Stimulated activated CD8-positive, alpha-beta memory T cell treated with anti-CD3 and anti-CD28 coated beads, Interleukin-15, amount 100 ng/mL, for 48 hours (primary cell): ENCODE measurements around the gene RBFOX1.
"Not testable (repeated sequence)": the region's sequence is repeated elsewhere in the genome, so short reads cannot be mapped to it uniquely, and the experiment has no call there.

Experiments
- DNase-seq, 2 donors: peaks; one replicate each; pipeline ENCODE4 v3.0.0-alpha.2; 2020; ENCODE audit warnings: low read depth in 2 of 2

RBFOX1 gene

GRCh38 chr16:7470344-7470743 is 137.7 kb downstream of the RBFOX1 start:
- DNase-seq = no peak

DNA sequence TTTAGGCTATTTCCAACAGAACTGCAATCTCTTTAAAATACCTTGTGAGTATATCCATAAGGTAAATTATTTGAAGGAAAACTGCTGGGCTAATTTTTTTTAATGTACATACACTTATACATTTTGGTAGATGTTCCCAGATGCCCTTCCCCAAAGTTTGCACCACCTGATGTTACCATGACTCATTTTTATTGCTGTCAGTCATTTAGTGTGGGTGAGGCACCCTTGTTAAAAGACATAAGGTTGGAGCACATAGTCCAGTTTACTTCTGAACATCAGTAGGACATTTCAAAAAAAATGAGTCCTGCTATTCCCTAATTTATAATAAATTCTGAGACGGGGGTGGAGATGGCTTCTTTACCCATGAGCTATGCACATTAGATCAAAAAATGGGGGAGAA is 138.6 kb downstream of the RBFOX1 start:
- DNase-seq = no peak

- DNase-seq = no peak
These were observed 149.4 kb downstream of the RBFOX1 start for GRCh38 chr16:7482032-7482431.

DNA sequence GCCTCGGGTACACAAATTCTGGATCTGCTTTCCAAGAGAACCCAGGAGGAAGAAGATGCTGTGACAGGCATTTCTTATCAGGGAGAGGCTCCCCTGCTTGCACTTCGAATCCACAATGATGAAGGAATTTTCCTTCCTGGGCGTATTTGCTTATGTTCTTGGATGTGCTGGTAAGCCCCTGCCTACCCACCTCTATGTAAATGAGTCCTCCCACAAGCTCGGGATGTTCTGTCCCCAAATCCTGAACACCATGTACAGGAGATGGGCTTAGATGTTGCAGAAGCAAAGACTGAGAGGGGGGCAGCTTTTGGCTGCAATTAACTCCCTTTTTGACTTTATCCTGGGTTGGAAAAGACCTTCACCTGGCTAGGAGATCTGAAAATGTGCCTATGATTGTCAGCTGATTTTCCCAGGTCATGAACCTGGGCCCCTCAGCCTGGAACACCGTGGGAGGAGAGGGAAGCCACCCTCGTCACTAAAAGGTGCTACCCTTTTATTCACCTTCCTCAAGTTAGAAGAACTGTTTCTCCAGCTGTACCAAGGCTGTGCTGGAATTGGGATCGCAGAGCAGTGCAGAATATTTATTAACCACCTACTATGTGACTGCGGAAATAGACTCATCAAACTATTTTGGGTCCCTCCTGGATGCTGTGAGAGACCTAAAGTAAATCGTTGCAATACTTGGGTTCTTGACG is 150.1 kb downstream of the RBFOX1 start:
- no peak for DNase-seq

DNA sequence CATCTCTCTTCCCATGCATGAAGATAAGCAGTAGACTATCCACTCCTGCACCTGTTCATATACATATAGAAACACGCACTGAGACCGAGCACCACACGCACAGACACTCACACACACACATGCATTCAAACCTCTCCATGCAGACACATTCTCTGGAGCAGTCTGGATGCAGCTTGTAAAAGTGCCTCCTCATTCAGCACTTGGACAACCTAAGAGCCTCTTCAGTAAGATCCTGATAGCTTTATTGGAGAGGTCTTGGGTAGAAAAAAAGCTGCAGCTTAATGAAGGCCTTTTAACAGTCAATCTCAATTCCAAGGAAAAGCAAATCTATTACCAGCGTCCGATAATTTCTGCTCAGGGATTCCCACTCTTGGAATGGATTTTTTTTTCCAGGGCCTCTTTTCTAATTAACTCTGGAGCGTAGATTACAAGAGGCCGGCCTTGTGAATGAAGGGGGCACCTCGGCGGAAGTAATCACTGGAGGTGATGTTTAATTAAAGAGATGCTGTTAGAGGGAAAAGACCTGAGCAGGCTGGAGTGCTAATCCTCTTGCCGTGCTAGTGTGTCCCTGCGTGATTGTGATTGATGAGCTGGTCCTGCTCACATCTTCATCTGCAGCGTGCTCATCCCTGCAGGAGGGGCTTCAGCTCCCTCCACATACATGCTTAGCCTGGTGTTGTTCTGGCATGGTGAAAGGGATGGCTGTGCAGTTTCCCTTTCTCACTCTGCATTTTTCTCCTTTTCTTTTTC is 155.1 kb downstream of the RBFOX1 start:
- no peak for DNase-seq

DNA sequence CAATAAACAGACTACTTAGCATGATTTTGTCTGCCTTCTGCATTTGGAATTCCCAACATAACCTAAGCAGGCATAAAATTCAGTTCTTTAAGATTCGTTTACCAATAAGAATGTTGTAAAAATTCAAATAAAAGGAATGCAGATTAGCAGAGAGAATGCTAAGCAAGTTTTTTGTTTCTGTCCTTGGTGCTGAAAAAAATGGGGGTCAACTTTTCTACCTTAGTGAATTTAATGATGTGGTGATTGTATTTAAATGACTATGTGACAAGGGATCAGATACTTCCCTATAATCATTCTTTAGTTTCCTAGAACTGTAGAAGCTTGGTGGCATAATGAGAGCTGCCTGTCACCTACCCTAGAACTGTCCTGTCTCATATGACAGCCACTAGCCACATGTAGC is 159.5 kb downstream of the RBFOX1 start:
- no peak for DNase-seq

DNA sequence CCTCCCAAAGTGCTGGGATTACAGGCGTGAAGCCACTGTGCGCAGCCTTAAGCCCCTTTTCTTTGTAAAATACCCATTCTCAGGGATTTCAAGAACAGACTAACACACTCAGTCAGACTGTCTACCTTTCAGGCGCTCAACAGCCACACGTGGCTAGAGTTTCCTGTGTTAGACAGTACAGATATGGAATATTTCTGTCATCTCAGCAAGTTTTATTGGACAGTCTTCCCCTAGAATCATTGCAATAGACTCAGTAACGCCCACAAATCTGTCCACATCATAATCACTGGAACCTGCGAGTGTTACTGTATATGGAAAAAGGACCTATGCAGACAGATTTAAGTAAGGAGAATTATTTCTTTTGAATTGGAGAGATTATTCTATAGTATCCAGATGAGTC is 160.5 kb downstream of the RBFOX1 start:
- no peak for DNase-seq

GRCh38 chr16:7497691-7498090 is 165.0 kb downstream of the RBFOX1 start:
- no peak for DNase-seq

DNA sequence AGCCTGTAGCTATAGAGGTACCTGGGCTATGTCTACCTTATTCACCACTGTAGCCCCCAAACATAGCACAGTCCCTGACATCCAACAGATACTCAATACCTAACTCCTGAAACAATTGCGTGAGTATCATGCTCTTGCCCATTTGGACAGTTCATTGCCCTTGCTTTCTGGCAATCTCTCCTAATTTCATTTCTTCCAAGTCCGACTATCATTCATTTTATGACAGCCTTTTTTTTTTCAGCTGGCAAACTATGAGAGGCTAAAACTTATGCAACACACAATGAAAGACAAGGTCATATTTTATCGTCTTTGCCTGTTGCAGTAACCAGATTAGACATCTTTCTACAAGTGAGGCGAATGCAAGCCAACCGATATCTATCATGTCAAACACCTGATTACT is 169.2 kb downstream of the RBFOX1 start:
- DNase-seq = no peak

GRCh38 chr16:7502591-7503157 is 170.0 kb downstream of the RBFOX1 start:
- DNase-seq = not testable (repeated sequence)

GRCh38 chr16:7503666-7504065 is 171.0 kb downstream of the RBFOX1 start:
- DNase-seq = no peak

- no peak for DNase-seq
These were observed 172.2 kb downstream of the RBFOX1 start for GRCh38 chr16:7504844-7505243.

DNA sequence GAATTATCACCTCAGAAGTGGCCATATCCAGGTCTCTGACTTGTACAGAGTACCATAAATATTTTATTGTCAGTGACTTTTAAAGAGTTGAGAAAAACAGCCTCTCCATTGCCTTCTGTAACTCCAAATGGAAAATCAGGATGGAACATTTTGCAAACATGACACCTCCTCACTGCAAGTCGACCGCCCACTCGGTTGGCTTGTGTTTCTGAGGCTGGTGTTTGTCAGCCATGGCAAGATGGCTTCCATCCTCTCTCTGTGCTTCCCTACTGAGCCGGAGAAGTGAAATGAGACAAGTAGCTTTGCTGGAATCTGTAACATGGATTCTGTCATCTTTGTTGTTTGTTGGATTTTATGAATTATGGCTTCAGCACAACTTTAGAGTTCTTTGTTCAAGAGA is 172.8 kb downstream of the RBFOX1 start:
- DNase-seq = no peak

DNA sequence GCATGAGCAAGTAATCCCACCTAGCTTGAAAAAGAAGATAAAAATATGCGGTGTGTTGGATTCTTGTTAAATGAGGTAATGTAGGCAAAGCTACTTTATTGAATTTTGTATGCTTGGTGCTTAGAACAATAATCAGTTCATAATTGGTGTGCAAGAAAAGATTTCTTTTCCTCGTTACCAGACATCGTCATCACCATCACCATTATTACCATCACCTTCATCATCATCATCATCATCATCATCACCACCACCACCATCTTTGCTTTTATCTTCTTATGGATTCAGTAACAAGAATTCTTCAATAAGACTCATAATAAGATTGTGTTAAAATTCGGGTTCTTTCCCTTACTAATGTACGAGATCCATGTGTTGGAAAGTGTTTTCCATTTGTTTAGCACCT is 173.7 kb downstream of the RBFOX1 start:
- DNase-seq = no peak

DNA sequence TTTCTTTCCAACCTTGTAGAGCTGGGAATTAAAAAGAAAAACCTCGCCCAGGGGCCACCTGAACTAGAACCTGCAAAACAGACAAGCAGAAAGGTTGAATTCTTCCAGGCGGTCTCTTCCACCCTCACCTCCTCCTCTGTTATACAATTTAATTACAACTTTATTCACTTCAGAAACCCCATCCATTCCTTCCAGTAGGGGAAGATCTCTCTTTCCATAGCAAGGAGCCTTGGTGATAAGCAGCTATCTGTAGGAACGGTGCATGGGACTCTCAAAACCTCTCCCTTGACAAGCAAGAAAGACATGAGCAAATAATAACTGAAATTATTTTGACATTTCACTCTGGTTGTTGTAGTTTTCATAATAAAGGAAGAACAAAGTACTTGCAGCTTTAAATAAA is 176.0 kb downstream of the RBFOX1 start:
- no peak for DNase-seq

DNA sequence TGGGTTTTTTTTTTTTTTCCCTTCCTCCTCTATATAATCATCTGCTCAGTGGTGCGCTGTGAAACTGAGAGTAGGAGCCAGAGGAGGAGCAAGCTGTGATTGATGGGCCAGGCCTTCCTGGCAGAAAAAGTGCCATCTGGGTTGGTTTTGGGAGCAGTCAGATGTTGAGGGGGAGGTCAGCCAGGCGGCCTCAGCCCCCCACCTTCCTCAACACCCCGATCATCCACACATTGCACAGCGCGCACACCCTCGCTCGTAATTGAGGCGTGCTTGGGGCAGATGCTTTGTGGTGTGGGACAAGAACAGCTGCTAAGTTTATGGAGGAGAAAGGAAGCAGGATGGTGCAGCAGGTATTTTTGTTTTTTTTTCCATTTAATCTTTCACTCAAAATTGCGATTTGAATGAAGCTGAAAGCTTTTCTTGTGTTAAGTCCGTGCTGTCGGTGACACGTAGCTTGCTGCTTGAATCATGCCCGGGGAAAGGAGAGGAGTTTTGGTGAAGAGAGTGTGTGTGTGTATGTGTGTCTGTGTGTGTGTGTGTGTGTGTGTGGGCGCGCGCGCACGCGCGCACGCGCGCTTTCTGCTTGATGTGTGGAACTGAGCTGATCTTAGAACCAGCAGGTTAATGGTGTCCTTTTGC is 177.4 kb downstream of the RBFOX1 start:
- no peak for DNase-seq

GRCh38 chr16:7511549-7512260 is 179.1 kb downstream of the RBFOX1 start:
- no peak for DNase-seq

GRCh38 chr16:7512503-7512902 is 179.9 kb downstream of the RBFOX1 start:
- DNase-seq = no peak

DNA sequence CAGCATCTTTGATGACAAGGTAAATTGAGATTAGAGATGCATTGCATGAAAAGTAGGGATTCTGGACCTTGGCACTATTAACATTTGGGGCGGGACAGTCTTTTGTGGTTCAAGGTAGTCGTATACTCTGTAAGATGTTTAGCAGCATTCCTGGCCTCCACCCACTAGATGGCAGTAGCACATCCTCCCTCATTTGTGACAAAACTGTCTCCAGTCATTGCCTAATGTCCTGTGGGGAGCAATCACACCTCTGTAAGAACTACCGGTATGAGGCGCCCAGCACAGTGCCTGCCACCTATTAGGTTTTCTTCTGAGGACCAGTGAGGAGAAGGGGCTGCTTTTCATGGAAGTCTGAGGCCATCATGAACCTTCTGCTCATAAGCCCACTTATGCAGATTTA is 180.8 kb downstream of the RBFOX1 start:
- DNase-seq = no peak

DNA sequence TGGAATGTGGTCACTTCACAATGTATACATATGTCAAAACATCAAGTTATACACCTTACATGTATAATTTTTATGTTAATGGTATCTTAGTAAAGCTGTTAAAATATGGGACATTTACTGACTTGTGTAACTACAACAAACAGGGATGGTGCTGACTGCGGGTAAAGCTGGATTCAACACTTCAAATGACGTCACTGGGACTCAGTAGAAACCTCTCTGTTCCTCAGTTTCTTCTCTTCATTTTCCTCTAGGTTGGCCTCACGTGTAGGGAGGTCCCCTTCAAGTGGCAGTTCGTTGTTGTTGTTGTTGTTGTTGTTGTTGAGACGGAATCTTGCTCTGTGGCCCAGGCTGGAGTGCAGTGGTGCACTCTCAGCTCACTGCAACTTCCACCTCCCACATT is 182.9 kb downstream of the RBFOX1 start:
- no peak for DNase-seq

DNA sequence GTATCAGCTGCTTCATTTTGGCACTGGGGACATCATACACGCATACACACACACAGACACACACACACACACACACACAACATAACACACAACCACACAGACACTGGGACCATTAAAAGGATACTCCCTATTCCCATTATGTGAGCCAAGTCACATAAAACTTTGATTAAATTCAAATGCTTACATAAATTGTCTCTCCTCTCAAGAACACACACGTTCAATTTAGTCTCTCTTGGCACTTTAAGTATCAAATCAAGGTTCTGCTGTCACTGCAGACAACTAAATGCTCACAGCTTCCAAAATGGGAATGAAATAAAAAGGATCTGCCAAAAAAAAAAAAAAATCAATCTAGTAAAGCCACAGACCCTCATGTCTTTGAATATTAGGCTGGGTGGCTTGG is 184.9 kb downstream of the RBFOX1 start:
- no peak for DNase-seq

DNA sequence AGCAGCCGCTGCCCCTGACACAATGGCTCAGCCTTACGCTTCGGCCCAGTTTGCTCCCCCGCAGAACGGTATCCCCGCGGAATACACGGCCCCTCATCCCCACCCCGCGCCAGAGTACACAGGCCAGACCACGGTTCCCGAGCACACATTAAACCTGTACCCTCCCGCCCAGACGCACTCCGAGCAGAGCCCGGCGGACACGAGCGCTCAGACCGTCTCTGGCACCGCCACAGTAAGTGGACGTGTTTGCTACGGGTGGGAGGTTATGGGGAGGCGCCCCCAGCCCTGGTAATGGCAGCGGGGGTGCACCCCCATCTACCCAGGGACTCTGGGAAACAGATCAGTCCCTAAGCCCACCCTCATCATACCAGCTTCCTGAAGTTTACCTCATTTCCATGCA is 185.5 kb downstream of the RBFOX1 start:
- DNase-seq = no peak
